ENCODE measurements around the gene SEL1L.

GRCh38 chr14:81485781-81486180, 47.9 kb downstream of the SEL1L start:
- TF ChIP-seq USF2 (IDR thresholded peaks at IDR 0.05) (no peak), POLR2A (IDR thresholded peaks at IDR 0.05; ENCODE audit: low read length) (no peak), CTCF (IDR thresholded peaks at IDR 0.05) (no peak), CHD2 (IDR thresholded peaks at IDR 0.05; ENCODE audit: low read length, partially characterized antibody) (no peak), JUNB (IDR thresholded peaks at IDR 0.05) (no peak), CEBPB (IDR thresholded peaks at IDR 0.05) (no peak), MAFK (IDR thresholded peaks at IDR 0.05; ENCODE audit: partially characterized antibody) (no peak), RNF2 (IDR thresholded peaks at IDR 0.05; ENCODE audit: borderline replicate concordance, low read depth) (no peak), MYC (IDR thresholded peaks at IDR 0.05; ENCODE audit: borderline replicate concordance, low read length) (no peak), SMC3 (IDR thresholded peaks at IDR 0.05) (no peak), TP53 (CRISPR knock-in tag; IDR thresholded peaks at IDR 0.05) (no peak)
- TF ChIP-seq, protein P1, sequence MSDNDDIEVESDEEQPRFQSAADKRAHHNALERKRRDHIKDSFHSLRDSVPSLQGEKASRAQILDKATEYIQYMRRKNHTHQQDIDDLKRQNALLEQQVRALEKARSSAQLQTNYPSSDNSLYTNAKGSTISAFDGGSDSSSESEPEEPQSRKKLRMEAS (IDR thresholded peaks at IDR 0.05) = no peak
- TF ChIP-seq, protein P2, sequence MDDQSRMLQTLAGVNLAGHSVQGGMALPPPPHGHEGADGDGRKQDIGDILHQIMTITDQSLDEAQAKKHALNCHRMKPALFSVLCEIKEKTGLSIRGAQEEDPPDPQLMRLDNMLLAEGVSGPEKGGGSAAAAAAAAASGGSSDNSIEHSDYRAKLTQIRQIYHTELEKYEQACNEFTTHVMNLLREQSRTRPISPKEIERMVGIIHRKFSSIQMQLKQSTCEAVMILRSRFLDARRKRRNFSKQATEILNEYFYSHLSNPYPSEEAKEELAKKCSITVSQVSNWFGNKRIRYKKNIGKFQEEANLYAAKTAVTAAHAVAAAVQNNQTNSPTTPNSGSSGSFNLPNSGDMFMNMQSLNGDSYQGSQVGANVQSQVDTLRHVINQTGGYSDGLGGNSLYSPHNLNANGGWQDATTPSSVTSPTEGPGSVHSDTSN (IDR thresholded peaks at IDR 0.05) = no peak
